Fibroblast of upper back skin (primary cell): Measurements from ENCODE around the gene MAGEA4.
"Not testable (repeated sequence)": the region's sequence is repeated elsewhere in the genome, so short reads cannot be mapped to it uniquely, and the experiment has no call there.

Source experiments
- DNase-seq: peaks from one replicate; pipeline ENCODE4 v3.0.0-alpha.2; 2013

The MAGEA4 gene, protein sequence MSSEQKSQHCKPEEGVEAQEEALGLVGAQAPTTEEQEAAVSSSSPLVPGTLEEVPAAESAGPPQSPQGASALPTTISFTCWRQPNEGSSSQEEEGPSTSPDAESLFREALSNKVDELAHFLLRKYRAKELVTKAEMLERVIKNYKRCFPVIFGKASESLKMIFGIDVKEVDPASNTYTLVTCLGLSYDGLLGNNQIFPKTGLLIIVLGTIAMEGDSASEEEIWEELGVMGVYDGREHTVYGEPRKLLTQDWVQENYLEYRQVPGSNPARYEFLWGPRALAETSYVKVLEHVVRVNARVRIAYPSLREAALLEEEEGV

DNA sequence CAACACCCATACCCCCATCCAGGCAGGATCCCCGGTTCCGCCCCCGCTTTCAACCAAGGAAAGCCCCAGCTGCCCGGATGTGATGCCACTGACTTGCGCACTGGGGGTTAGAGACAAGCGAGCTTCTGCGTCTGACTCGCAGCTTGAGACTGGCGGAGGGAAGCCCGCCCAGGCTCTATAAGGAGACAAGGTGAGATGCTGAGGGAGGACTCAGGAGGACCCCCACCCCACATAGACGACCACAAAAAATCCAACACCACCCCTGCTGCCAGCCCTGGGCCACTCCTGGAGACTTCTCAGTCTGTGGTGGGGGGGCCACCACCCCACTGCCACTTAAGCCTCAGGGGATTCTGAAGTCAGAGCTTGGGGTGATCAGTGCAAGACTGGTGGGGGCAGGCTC, at the start of gene MAGEA4:
Gene MAGEA4, plus strand, starts transcription at position 110 of the 400 bp plus-strand sequence. CDS start 10,776 bp downstream, outside the sequence.
- DNase-seq = no peak

DNA sequence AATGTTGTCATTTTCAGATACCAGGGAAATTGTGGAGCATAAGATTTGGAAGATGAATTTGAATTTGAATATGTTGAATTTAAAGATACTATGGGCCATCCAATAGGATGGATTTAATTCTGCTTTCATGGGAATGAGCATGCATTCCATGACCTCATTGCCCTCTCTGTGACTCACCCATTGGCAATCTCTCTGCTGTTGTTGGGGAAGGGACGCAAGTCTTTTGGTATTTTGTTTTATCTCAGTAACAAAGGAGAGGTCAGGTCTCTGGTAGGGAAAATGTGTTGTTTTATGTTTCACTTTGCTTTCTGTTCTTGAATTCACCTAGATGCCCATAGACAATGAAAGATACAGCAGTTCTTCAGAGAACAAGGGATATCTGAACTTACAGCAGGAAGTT, 42.1 kb upstream of the MAGEA4 start:
- peak; percentile 82 for DNase-seq

DNA sequence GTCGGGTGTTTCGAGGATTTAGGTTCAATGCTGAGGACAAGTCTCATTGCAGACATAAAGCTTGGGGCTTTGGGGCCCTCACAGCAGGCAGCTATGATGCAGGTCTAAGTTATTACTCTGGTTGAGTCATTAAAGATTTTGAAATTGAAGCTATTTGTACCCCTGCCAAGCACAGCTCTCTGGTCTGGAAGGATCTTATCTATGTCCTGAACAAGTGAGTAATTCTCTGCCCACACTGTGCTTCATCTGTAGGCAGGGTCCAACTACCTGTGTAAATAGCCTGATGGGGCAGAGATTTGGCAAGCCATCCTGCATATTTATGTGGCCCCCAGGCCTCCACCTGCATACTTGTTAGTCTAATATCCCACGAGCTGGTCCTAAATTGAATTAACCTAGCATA, 41.4 kb upstream of the MAGEA4 start:
- peak; percentile 90 for DNase-seq

DNA sequence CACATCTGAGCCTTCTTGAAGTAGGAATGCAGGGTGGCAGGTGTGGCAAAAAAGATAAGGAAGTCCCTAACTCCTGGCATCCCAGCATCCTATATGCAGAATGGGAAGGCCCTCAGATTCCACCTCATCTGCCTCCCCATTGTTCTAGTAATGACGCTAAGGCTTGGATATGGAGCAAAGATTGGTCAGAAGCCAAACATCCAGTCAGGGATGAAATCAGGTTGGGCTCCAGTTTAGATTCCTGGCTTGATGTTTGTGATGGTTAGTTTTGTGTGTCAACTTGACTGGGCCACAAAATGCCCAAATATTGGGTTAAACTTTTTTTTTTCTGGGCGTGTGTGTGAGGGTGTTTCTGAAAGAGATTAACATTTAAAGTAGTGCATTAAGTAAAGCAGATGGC, 39.6 kb upstream of the MAGEA4 start:
- DNase-seq = peak; percentile 9

DNA sequence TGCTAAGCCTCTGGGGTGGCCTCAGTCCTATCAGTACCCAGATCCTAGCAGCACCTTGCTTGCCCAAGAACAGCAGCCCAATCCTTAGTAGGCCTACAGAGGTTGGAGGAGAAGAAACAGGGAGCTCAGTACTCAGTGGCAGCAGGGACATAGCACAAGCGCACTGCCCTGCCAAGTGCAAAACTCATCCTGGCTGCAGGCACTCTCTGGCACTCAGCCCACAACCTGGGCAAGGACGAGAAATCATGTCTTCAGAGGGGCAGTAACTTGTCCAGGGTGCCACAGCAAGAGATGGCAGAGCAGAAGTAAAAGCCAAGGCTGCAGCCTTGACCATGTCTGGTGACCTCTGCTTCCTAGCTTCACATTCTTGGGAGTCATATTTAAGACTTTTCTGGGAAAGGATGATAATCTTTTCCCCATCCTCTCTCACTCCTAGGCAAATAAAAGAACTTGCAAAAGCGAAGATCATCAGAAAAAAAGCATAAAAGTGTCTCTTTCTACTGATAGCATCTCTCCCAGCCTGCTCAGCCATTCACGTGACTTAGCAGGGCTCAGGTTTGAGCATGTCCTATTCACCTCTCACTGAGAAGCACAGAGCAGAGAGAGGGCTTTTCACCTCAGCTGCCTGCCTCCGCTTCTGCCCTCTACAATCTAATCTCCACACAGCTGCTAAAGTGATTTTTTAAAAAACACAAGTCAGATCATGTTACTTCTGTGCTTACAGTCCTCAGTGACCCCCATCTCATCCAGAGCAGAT, 37.2 kb upstream of the MAGEA4 start:
- no peak for DNase-seq

DNA sequence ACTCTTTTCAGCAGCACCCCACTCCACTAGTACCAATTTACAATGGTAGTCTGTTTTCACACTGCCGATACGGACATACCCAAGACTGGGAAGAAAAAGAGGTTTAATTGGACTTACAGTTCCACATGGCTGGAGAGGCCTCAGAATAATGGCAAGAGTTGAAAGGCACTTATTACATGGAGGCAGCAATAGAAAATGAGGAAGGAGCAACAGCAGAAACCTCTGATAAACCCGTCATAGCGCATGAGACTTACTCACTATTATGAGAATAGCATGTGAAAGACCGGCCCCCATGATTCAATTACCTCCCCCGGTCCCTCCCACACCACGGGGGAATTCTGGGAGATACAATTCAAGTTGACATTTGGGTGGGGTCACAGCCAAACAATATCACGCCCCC, 34.1 kb upstream of the MAGEA4 start:
- DNase-seq = no peak

DNA sequence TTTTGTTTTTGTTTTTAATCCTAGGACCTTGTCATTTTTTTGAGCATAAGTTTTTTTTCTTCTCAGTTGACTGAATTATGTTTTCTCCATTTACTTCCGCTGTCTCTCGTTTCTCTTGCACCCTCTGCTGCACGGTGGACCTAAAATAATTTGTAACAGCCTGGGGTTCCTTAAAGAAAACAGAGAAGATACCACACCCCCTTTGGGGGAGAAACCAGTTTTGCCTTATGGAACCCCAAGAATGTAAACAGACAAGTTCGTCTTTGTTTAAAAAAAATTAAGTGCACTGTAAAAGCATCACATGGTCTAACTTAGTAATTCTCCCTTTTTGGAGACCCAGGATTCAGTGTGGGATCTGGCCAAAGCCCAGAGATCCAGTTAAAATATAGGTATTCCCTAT, 32.8 kb upstream of the MAGEA4 start:
- DNase-seq = no peak

DNA sequence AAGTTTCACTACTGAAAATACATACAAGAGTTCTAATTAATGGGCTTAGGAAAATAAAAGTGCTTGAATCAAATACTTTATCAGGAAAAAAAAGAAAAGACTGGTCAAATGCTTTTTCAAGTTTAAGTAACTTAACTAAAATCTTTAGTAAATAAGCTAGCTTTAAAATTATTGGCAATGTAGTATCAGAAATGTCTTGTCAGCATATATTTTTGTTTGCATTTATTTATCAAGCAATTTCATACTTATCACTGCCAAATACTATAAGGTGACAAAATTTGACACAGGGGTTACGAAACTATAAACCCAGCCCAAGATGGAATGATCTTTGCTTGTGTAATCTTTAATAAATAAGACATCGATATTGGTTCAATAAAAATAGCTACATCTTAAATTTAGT, 31.8 kb upstream of the MAGEA4 start:
- no peak for DNase-seq

DNA sequence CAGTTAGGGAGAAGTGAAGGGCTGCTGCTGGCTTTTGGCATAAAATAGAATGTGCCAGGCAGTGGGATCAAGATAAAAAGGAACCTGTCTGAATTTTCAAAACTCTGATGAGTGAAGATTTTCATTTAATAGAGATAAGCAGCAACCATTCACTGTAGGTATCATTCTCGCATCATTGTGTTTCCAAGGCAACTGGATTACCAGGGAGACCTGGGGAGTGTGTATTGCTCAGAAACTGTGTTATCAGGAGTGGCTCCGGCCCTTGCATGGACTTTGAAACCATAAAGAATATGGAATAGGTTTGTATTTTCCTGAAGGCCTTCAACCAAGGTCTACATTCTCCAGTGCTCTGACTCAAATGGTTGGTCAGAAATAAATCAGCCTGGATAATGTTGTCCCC, 23.3 kb upstream of the MAGEA4 start:
- DNase-seq = no peak

DNA sequence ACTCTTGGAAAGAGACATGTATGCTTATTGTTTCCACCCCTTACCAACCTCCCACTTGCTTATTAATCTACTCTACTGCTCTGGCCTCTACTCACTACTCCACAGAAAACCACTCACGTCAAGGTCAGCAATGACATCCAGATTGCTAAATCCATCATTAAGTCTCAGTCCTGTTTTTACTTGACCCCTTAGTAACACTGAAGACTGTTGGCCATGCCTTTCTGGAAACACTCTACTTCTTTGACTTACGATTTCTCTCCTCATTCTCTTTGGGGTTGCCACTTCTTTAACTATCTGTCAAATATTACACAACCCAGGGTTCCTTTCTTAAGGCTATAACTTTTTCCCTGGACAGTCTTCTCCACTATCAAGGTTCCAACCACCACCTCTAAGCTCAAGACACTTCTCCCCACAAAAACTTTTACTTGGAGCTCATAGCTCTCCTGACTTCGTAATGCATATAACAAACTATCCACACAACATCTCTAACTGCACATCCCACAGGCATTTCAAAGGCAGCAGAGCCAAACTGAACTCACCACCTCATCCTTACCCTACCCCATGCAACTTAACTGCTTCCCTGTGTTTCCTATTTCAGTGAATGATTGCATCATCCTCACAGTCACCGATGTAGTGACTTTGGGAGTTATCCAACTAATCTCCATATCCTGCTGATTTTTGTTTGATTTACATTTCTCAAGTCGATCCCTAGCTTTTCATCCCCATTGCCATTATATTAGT, 15.8 kb upstream of the MAGEA4 start:
- peak; percentile 90 for DNase-seq

DNA sequence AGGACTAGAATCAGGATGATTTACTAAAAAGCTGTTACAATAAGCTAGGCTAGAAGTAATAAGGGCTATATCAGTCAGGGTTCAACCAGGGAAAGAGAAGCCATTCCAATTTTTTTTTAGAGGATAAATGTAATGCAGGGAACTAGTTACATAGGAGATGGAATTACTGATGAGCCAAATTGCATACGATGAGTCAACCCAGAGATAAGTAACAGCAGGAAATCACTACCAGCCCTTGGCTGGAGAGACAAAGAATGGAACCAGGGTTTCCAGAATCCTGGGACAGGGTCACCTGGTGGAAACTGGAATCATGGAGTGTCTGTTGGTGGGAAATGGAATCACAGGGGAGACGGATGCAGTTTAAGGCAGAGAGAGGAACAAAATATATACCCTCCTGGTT, 13.1 kb upstream of the MAGEA4 start:
- DNase-seq = peak; percentile 56

DNA sequence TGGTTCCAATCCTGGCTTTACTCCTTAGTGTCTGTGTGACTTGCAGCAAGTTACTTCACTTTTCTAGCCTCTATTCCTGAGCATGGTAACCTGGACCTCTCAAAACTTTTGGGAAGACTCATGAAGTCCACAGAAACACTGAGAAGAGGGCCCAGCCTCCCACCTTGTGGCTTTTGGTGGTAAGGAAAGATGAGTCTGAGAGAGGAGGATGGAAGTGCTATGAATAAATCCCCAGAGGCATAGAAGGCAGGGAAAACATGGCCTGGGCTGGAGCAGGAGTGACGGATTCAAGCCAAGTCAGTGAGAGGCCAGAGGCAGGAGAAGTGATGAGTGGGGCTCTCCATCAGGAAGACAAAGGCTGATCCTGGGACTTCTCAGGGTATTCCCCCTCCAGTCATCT, 10.9 kb upstream of the MAGEA4 start:
- peak; percentile 43 for DNase-seq

DNA sequence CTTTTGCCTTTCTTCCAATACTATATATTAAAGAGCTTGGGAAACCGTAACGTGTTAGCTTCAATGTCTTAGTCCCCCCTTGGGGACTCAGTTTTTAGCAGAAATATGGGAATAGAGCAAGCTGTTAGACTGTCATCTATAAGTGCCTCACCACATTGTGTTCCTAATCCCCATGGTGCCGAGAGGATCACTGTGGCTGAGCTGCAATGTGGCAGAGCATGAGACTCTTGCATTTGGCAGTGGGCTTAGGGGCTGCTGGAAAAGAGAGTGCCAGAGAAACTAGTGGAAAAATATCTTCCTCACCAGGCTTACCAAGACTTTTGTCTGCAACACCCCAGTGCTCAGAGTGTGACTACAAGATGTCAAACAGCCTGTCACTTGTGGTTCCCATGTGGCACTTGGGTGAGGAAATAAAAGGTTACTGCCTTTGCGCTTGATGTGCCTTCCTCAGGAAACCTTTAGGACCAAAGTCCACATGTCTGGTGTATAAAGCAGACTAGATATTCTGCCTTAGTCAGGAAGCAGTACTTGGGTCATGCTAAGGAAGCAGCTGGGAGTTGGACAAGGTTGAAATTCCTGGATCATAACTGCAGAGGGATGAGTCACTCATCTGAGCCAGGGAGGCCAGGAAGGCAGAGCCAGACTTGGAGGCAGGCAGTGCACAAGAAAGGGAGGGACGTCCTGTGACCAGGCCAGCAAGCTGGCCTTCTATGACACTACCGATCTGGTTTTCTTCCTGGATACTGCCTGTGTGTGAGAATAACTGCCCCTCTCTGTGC, 9.7 kb upstream of the MAGEA4 start:
- peak; percentile 87 for DNase-seq

DNA sequence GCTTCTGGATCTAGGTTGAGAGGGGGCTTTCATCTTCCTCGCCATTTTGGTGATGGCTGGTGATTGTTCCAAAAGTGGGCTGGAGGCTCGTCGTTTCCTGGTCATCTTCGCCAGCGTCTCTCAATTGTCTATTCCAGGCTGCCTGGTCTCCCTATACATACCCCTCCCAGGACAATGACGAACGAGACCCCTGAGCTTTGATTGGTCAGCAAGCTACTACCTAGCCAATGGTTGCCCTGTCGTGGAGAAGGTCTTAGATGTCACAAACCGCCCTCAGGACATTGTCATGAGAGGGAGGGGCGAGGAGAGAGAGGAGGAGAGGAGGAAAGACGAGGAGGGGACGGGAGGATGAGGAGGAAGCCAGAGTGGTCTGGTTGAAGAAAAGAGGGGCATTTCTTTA, 7.7 kb upstream of the MAGEA4 start:
- no peak for DNase-seq

DNA sequence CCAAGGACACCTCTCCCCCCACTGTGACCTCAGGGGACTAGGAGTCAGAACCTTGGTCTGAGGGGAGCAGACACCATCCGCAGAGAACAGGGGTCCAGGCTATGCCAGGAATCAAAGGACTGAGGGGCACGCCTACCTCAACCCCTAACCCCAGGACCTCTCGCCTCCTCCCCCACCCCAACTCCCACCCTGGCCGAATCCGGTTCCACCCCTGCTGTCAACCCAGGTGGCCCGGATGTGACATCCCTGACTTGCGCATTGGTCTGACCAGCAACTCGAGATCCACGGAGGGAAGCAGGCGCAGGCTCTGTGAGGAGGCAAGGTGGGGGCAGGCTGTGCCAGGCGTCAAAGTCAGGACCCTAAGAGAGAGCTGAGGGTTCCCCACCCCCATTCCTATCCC, 468 bp upstream of the MAGEA4 start:
- no peak for DNase-seq

DNA sequence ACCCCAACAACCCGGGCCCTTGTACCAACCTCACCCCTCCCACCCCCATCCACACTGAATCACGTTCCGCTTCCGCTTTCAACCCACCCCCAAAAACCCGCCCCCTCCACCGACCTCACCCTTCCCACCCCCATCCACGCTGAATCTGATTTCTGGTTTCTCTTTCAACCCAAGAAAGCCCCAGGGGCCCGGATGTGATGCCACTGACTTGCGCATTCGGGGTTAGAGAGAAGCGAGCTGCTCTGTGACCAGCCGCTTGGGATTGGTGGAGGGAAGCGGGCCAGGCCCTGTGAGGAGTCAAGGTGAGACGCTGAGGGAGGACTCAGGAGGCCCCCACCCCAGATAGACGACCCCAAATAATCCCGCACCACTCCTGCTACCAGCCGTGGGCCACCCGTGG, 6.0 kb downstream of the MAGEA4 start:
- DNase-seq = not testable (repeated sequence)

DNA sequence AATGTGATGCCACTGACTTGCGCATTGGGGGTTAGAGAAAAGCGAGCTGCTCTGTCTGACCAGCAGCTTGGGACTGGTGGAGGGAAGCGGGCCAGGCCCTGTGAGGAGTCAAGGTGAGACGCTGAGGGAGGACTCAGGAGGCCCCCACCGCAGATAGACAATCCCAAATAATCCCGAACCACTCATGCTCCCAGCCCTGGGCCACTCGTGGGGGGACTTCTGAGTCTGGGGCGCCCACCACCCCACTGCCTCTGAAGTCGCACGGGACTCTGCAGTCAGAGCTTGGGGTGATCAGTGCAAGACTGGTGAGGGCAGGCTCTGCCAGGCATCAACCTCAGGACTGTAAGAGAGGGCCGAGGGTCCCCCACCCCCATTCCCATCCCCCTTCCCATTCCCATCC, 6.9 kb downstream of the MAGEA4 start:
- no peak for DNase-seq

DNA sequence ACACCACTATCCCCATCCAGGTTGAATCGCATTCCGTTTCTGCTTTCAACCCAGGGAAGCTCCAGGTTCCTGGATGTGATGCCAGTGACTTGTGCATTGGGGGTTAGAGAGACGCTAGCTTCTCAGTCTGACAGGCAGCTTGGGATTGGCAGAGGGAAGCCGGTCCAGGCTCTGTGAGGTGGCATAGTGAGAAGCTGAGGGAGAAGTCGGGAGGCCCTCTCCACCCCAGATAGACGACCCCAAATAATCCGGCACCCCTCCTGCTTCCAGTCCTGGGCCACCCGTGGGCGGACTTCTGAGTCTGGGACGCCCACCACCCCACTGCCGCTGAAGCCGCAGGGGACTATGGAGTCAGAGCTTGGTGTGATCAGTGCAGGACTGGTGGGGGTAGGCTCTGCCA, 7.4 kb downstream of the MAGEA4 start:
- no peak for DNase-seq

DNA sequence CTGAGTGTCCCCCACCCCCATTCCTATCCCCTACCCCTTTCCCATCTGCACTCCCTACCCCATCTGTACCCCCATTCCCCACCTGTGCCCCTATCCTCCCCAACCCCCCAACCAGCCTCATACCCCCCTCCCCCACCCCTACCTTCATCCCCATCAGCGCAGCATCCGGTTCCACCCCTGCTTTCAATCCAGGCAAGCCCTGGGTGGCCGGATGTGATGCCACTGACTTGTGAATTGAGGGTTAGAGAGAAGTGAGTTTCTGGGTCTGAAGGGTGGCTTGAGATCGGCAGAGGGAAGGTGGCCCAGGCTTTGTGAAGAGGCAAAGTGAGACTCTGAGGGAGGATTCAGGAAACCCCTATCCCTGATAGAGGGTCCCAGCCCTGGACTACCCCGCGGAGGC, 7.8 kb downstream of the MAGEA4 start:
- DNase-seq = no peak

DNA sequence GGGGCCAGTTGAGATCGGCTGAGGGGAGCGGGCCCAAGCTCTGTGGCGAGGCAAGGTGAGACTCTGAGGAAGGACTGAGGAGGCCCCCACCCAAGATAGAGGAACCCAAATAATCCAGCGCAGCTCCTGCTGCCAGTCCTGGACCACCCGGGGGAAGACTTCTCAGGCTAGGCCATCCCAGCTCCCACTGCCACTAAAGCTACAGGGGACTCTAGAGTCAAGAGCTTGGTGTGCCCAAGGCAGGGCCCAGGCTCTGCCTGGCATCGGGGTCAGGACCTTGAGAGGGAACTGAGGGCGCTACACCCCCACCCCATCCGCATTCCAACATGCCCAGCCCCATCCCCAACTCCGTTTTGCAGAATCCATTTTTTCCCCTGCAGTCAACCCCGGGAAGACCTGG, 8.6 kb downstream of the MAGEA4 start:
- no peak for DNase-seq

DNA sequence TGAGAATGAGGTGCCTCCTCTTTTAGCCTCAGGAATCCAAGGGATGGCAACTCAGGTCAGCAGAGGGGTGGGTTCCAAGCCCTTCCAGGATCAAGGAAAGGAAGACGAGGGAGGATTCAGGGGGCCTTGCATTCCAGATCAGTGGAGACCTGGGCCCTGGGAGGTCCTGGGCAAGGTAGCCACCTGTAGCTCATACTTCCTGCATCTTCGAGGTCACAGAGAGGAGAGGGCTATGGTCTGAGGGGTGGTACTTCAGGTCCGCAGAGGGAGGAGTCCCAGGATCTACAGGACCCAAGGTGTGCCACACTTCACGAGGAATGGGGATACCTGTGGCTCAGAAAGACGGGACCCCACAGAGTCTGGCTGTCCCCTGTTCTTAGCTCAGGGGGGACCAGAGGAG, 9.2 kb downstream of the MAGEA4 start:
- DNase-seq = no peak

DNA sequence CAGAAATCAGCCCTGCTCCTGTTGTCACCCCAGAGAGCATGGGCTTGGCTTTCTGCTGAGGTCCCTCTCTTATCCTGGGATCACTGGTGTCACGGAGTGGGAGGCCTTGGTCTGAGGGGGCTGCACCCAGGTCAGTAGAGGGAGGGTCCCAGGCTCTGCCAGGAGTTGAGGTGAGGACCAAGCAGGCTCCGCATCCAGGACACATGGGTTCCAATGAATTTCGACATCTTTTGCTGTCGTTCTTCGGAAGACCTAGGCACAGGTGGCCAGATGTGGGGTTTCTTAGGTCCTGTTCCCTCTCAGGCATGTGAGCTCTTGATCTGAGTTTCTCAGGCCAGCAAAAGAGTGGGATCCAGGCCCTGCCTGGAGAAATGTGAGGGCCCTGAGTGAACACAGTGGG, 10.0 kb downstream of the MAGEA4 start:
- DNase-seq = no peak

DNA sequence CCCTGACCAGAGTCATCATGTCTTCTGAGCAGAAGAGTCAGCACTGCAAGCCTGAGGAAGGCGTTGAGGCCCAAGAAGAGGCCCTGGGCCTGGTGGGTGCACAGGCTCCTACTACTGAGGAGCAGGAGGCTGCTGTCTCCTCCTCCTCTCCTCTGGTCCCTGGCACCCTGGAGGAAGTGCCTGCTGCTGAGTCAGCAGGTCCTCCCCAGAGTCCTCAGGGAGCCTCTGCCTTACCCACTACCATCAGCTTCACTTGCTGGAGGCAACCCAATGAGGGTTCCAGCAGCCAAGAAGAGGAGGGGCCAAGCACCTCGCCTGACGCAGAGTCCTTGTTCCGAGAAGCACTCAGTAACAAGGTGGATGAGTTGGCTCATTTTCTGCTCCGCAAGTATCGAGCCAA, 11.0 kb downstream of the MAGEA4 start:
- DNase-seq = no peak
